RWPE1 (cell line): Measurements from ENCODE around the gene ZNF148.

Experiments
- CTCF ChIA-PET: fragments of 350-600 bp; sonication (Branson Sonifier 250); formaldehyde crosslinking; extraction: SDS; loops from one replicate; lab custom pipeline; 2021; lab: Yijun Ruan, JAX
- POLR2A ChIA-PET: fragments of 400-600 bp; formaldehyde crosslinking; extraction: SDS; loops from one replicate; lab custom pipeline; 2020; ENCODE audit warnings: antibody characterized with exemption; ENCODE audit not compliant: low non-redundant PET; lab: Yijun Ruan, JAX
- DNase-seq: peaks from one replicate; pipeline ENCODE4 v3.0.0; 2012; ENCODE audit warnings: low spot score
- H3K27ac ChIP-seq: fragments of 450-650 bp; 2 replicates; pipeline ENCODE4 v1.5.1; 2017
- CTCF ChIP-seq: fragments of 450-650 bp; conservative IDR thresholded peaks from 2 replicates; pipeline ENCODE4 v1.5.1; 2017; ENCODE audit warnings: low read depth, mild to moderate bottlenecking

ZNF148 gene

GRCh38 chr3:125236331-125236903 lies 138.7 kb downstream of the ZNF148 start:
- H3K27ac ChIP-seq = no peak overlapping the region
- no peak for DNase-seq
- no peak for TF ChIP-seq CTCF
- ChIA-PET CTCF (interaction anchor here (0.8 kb wide), 1 partner anchor 10 kb away, joined by 3 read pairs; no protein-coding TSS in a partner anchor), POLR2A (interaction anchor here (0.5 kb wide), 1 partner anchor 228 kb away, joined by 12 read pairs; no protein-coding TSS in a partner anchor)

- no peak for TF ChIP-seq CTCF
- POLR2A ChIA-PET = no interaction called here
Measured at GRCh38 chr3:125234831-125235230, 140.3 kb downstream of the ZNF148 start.

GRCh38 chr3:125232401-125232800 lies 142.7 kb downstream of the ZNF148 start:
- ChIA-PET POLR2A (no interaction called here), CTCF (no interaction called here)
- no peak for DNase-seq
- no peak overlapping the region for H3K27ac ChIP-seq
- TF ChIP-seq CTCF = no peak

More at GRCh38 chr3:125234831-125235230, 140.3 kb downstream of the ZNF148 start:
- no peak overlapping the region for H3K27ac ChIP-seq
- CTCF ChIA-PET = no interaction called here
- no peak for DNase-seq

- ChIA-PET CTCF (no interaction called here), POLR2A (no interaction called here)
- DNase-seq = peak; percentile 49
- H3K27ac ChIP-seq = no peak overlapping the region
- TF ChIP-seq CTCF = no peak
Measured at GRCh38 chr3:125231895-125232294, 143.2 kb downstream of the ZNF148 start.

GRCh38 chr3:125229707-125230106 lies 145.4 kb downstream of the ZNF148 start:
- no peak for TF ChIP-seq CTCF
- no peak overlapping the region for H3K27ac ChIP-seq
- no peak for DNase-seq
- POLR2A ChIA-PET = interaction anchor here (0.6 kb wide), 1 partner anchor 291 kb away, joined by 3 read pairs; no protein-coding TSS in a partner anchor
- CTCF ChIA-PET = interaction anchor here (0.6 kb wide), 1 partner anchor 335 kb away, joined by 3 read pairs; no protein-coding TSS in a partner anchor

GRCh38 chr3:125229168-125229567 lies 146.0 kb downstream of the ZNF148 start:
- ChIA-PET POLR2A (interaction anchor here (0.6 kb wide), 1 partner anchor 291 kb away, joined by 3 read pairs; no protein-coding TSS in a partner anchor), CTCF (no interaction called here)
- H3K27ac ChIP-seq = no peak overlapping the region
- no peak for TF ChIP-seq CTCF
- no peak for DNase-seq
